HG03097 (cell line): ENCODE results near the gene ANTXR1.

Source experiments
- ATAC-seq: cut with Tn5 transposase; IDR thresholded peaks from one replicate; pipeline ENCODE4 v1.9.1; 2021; ENCODE audit not compliant: unreplicated experiment, low FRiP score

ANTXR1 gene

GRCh38 chr2:69092857-69093256 lies 79.9 kb downstream of the ANTXR1 start:
- ATAC-seq = no peak

GRCh38 chr2:69095305-69095704 lies 82.3 kb downstream of the ANTXR1 start:
- no peak for ATAC-seq

DNA sequence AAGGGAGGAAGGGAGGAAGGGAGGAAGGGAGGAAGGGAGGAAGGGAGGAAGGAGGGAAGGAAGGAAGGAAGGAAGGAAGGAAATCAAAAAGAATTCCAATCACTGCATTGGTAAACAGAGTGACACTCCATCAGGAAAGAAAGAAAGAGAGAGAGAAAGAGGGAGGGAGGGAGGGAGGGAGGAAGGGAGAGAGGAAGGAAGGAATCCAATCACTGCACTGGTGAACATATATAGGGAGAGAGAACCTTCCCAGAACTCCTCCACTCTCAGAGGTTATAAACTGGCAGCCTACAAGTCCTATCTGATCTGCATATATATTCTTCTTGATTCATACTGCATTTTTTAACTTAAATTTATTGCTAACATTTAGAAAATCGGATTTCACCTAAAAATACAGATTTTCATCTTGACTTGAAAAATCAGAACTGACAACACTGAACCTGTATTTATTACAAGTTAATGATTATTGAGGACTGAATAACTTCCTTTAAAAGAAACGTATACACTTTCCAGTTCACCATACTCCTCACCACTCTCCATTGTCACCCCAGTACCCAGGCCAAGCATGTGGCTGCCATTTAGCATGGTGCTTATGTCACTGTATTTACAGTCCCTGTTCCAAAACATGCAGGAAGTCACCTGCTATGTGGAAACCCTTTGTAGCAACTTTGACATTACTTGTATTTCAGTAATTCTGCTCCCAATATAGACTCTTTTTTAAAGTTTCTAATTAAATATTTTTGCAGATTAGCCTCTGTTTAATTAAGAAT lies 83.5 kb downstream of the ANTXR1 start:
- ATAC-seq = no peak

GRCh38 chr2:69097148-69097610 lies 84.2 kb downstream of the ANTXR1 start:
- no peak for ATAC-seq

DNA sequence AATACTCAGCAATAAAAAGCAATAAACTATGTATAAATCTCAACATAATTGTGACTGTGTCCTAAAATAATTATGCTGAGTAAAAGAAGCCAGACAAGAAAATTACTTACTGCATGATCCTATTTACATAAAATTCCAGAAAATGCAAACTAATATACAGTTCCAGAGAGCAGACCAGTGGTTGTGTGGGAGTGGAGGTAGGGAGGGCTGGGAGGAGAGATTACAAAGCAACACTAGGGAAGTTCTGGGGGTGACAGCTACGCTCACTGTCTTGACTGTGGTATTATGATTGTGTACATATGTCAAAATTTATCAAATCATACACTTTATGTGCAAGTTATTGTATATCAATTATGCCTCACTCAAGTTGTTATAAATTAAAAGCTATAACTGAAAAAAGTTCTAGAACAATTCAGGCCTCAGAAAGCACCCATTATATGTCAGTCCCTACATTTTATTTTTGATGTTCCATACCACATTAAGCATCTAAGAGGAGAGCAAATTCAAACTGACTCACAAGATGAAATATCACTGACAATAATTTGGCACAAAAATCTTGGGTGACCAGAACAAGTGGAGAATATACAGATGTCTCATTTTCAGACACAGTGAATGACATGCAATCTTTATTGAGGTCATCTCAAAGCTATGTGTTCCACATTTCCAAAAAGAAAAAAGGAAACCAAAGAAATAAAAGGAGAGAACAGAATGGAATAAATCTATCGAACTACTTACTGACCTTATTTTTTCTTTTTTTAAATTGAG lies 85.1 kb downstream of the ANTXR1 start:
- no peak for ATAC-seq

GRCh38 chr2:69099541-69099940 lies 86.6 kb downstream of the ANTXR1 start:
- ATAC-seq = no peak

GRCh38 chr2:69100220-69100723 lies 87.3 kb downstream of the ANTXR1 start:
- no peak for ATAC-seq

GRCh38 chr2:69102041-69102593 lies 89.1 kb downstream of the ANTXR1 start:
- no peak for ATAC-seq

DNA sequence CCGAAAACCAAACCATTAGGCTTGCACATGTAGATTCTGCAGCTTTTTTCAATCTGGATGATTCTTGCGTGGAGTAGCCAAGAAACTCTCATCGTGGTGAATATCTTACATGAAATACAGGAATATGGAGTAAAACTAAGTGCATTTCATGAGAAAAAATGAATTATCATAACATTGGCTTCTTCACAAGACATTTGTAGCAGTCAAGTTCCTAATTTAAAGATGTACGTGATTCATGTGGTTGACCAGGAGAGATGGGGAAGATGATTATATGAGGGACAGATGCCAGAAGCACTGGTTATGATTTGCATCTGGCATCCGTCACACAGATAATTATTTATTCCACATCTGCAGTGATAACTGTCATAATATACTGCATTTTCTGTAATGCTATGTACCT lies 90.4 kb downstream of the ANTXR1 start:
- no peak for ATAC-seq

DNA sequence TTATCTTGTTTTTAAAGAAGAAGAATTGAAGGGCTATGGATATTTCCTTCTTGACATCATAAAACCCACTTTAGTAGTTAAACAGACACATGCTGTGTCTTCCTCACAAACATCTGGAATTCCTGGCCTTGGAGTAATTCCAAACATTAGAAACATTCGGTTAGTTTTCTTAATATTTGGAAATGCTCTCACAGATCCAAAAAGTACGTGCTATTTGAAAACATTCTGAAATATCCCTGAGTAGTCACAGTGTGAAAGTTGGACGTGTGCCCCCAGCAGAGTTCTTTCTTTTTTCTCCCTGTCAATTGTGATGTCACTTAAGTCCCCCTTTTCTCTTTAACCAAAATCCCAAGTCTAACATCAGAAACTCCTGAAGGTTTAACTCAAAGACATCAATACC lies 91.3 kb downstream of the ANTXR1 start:
- no peak for ATAC-seq

DNA sequence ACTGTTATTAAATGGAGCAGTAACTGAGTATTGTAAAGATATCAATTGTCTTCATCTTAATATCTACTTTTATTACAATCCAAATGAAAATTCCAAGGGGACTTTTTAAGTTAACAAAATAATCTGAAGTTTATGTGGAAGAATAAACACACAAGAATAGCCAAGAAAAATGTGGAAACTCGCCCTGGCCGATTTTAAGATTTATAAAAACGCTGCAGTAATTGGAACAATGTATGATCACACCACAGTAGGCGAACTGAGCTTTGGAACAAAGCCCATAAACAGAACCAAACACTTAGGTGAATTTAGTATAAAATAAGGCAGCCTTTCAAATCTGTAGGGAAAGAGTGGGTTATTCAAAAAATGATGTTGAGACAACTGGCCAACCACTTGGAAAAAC lies 96.3 kb downstream of the ANTXR1 start:
- ATAC-seq = no peak

GRCh38 chr2:69111076-69111475 lies 98.1 kb downstream of the ANTXR1 start:
- ATAC-seq = no peak

DNA sequence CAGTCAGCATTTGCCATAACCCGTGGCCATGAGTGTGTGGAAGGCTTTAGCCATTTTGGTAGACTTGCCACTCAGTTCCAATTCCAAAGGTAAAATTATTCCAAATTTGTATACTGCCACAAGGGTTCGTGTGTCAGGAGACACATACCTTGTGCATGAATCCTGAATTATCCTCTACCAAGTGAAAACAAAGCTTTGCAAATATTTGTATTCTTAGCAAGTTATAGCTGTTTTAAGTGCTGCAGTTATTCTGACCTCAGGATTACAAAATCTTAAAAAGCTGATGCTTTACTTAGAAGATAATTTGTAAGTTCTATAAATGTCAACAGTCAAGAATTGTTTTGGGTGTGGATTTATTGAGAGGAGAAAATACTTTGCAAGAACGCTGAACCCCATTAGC lies 100.6 kb downstream of the ANTXR1 start:
- no peak for ATAC-seq

- ATAC-seq = no peak
Measured at GRCh38 chr2:69114534-69114933, 101.6 kb downstream of the ANTXR1 start.

- no peak for ATAC-seq
Measured at GRCh38 chr2:69116438-69116837, 103.5 kb downstream of the ANTXR1 start.

GRCh38 chr2:69118609-69119008 lies 105.6 kb downstream of the ANTXR1 start:
- ATAC-seq = no peak

GRCh38 chr2:69119104-69119894 lies 106.3 kb downstream of the ANTXR1 start:
- no peak for ATAC-seq

DNA sequence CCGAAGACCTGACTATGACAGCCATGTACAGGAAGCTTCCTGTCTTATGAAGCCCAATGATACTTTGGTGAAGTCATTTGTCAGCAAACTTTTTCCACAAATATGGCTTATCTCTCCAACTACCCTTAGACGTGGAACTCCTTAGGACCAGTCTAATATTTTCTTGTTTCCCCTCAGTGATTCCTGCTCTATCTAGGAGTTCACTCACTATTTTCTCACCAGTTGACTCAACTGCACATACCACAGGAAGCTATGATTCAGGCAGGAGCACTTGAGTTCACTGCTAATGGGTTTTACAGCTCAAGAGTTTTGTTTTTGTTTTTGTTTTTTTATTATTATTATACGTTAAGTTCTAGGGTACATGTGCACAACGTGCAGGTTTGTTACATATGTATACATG lies 109.3 kb downstream of the ANTXR1 start:
- no peak for ATAC-seq

DNA sequence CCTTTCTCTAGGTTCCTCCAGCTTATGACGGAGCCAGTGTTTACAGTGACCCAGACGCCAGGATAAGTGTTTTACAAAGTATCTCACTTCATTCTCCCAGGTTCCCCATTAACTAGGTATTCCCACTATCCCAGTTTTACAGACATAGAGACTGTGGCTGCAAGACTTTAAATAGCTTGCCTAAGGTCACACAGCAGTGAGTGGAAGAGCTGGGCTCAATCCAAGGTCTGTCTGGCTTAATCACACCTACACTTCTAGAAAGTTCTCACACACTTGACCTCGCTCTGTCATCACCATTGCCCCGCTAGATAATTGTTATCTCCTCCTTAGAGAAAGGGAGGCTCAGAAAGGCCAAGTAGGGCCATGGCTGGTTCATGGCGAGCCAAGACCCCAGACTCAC lies 110.2 kb downstream of the ANTXR1 start:
- ATAC-seq = no peak

DNA sequence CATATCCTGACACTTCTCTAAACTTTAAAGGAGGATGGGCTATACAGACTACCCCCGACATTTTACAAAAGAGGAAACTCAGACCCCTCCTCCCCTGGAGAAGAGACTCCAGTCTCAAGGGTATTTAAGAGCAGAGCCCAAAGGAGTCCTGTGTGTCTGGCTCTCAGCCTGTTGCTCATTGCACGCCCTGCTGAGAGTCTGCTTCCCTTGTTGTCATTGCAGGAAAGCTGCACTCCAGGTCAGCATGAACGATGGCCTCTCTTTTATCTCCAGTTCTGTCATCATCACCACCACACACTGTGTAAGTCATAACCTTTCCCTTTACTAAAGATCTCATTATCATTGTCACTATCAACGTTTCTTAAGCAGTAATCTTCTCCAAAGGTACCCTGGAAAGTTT lies 111.4 kb downstream of the ANTXR1 start:
- ATAC-seq = no peak

- ATAC-seq = no peak
Measured at GRCh38 chr2:69125816-69126215, 112.8 kb downstream of the ANTXR1 start.
